Peyer's patch (tissue), 4 donors: ENCODE data around the gene CCDC187.

Experiments
- POLR2A ChIP-seq, 2 donors: fragments of 450-650 bp; IDR thresholded peaks; one replicate each; pipeline ENCODE4 v1.5.1; 2017; ENCODE audit warnings: antibody characterized with exemption in 2 of 2, mild to moderate bottlenecking in 2 of 2, moderate library complexity in 2 of 2
- TF ChIP-seq, protein P1 (sequence below), 6 experiments: fragments of 450-650 bp in 4 of 6; fragments of 200-600 bp in 2 of 6; sonication (generic) in 1 of 6; IDR thresholded peaks; one replicate each; pipeline ENCODE4 v1.5.1; 2017 to 2019; ENCODE audit warnings: antibody characterized with exemption in 6 of 6, mild to moderate bottlenecking in 3 of 6, moderate library complexity in 1 of 6

DNA sequence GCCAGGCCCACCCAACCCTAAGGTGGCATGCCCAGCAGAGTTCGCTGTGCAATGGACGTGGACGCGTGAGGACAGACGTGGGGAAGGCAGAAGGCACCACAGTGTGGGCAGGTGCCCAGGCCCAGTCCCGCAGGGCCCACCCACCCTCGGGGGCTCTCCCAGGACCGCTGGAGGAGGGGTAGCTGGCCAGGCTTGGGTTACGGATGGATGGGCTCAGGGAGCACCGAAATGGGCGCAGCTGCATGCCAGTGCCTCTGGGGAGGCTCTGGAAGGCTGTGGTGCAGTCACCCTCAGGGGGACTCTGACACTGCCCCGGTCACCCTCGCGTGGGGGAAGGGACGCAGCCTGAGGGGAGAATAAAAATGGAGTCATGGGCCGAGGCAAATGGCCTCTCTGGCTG lies 13.8 kb upstream of the CCDC187 start:
- TF ChIP-seq, protein P1, sequence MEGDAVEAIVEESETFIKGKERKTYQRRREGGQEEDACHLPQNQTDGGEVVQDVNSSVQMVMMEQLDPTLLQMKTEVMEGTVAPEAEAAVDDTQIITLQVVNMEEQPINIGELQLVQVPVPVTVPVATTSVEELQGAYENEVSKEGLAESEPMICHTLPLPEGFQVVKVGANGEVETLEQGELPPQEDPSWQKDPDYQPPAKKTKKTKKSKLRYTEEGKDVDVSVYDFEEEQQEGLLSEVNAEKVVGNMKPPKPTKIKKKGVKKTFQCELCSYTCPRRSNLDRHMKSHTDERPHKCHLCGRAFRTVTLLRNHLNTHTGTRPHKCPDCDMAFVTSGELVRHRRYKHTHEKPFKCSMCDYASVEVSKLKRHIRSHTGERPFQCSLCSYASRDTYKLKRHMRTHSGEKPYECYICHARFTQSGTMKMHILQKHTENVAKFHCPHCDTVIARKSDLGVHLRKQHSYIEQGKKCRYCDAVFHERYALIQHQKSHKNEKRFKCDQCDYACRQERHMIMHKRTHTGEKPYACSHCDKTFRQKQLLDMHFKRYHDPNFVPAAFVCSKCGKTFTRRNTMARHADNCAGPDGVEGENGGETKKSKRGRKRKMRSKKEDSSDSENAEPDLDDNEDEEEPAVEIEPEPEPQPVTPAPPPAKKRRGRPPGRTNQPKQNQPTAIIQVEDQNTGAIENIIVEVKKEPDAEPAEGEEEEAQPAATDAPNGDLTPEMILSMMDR (IDR thresholded peaks at IDR 0.05): no peak
- TF ChIP-seq POLR2A (IDR thresholded peaks at IDR 0.05): no peak
